Inflammatory macrophage treated with lipopolysaccharide for 4 hours (primary cell): ENCODE measurements around the gene C21orf58.

ENCODE experiments used
- DNase-seq: peaks from one replicate; pipeline ENCODE4 v3.0.0-alpha.2; 2020

Gene C21orf58

DNA sequence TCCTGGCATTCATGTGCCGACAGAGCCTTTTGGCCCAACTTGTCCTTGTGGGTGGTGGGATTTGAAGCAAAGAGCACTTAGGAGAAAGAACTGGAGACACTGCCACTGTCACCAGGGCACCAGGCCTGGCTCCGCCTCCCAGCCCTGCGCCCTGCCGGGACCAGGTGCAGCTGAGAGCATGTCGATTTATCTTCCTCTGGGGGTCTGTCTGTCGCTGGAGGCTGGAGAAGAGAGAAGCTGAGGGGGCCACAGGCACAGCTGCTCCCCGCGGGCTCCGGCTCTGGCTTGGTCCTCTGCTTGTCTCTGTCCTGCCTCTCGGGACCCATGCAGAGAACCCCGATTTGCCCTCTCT is 28.5 kb upstream of the C21orf58 start:
- DNase-seq, result no peak

DNA sequence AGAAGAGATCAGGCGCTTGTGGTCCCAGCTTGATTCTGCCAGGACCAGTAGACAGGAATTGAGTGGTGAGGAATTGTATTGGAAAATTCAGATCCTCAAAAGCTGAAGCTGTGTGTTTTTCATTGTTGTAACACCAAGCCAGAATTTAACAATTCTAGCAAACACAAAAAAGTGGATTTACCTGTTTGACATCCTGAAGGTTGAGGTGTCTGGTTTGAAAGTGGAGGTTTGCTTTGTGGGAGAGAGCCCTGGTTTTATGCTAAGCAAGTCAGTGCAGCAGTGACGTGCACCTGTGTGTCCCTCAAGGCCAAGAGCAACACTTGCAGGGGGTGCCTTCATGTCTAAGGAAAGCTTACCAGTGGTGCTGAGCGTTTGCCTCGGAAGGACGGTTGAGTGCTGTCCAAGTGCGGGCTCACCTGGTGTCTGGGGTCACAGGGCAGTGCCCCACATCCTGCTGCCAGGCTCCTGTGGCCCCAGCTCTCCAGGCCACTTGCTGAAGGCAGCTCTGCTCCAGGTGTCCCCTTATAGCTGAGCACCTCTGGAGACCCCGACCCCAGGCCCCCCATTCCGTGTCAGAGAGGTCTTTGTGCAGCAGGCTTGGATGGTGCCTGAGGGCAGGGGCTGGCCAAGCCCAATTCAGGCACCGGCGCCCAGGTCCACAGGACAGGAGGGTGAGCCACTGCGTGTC is 27.9 kb upstream of the C21orf58 start:
- DNase-seq, result no peak

DNA sequence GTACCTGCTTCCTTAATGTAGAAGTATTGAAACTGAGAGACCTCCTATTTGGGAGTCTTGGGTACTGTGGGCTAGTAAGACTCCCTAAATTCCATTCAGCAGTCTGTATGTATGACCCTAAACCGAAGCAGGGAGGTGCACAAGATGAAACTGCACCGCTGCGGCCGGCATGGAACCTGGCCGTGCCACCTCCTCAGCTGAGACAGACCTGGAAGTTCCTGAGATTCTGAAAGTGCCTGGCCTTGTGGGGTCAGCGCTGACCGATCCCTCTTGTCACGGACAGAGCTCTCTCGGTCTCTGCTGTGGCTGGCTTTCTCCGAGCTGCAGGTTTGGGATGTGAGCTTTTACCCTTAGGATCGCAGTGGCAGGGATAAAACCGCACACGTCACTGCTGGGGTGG is 27.3 kb upstream of the C21orf58 start:
- DNase-seq, result no peak

DNA sequence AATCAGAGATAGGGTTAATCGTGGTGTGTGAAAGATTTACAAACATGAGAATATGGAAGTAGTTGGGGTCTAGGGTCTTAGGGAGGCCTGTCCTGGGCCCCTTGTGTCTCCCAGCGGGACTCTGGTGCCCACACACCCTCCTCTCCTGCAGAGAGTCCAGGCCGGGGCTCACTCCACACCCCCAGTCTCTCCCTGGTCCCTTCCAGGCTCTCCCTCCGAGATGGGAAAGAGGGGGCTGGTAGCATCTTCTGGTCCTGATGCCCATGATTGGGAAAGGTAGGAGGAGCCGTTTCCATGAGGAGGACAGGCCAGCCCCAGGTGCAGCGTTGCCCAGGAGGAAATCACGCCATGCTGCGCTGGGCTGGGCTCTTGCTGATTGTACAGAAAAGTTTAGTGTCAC is 26.9 kb upstream of the C21orf58 start:
- no peak for DNase-seq

DNA sequence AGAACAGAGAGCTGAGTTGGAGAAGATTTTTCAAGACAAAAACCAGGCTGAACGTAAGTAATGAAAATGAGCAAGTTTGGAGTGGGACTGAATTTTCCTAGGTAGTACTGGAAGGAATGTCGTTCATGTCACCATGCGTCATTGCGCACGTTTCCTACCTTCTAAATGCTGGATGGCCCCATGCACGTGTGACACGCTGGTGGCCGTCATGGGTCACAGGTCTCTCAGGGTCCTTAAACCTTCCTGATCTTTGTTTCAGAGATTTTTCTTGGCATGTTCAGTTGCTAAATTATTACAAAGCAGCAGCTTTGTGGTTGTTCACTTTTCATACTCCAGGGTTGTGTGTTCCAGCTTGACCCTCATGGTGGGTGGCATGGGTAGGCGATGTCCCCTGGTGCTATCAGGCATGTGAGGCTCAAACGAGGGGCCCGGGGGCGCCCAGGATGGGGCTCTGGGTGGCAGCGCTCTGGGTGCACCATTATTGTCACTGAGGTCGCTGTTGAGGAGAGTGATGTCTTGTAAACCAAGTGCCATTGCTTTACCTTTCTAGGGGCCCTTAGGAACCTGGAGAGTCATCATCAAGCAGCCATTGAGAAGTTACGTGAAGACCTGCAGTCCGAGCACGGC is 25.6 kb upstream of the C21orf58 start:
- no peak for DNase-seq

DNA sequence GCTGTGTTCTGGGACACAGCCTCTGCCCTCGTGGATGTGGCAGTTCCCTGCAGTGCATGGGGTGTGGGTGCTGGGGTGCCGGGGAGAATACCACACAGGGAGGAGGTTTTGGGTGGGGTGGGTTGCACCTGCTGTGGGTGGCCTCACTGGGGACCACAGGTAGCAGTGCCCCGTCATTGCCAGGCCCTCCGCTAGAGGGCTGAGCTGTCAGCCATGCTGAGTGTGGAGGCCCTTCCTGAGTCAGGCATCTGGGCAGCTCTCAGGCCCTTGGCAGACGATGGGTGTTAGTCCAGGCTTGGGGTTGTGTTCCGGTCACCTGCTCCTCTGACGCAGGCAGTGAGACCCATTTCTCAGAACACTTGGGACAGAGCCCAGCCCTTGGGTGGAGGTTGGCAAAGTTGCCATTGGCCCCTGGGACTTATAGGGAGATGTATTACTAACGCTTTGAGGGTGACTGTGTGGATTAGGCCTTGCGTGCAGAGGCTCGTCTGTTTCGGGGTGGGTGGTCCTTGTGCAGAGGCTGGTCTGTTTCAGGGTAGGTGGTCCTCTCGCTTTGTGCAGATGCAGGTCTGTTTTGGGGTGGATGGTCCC is 24.2 kb upstream of the C21orf58 start:
- DNase-seq, result no peak

DNA sequence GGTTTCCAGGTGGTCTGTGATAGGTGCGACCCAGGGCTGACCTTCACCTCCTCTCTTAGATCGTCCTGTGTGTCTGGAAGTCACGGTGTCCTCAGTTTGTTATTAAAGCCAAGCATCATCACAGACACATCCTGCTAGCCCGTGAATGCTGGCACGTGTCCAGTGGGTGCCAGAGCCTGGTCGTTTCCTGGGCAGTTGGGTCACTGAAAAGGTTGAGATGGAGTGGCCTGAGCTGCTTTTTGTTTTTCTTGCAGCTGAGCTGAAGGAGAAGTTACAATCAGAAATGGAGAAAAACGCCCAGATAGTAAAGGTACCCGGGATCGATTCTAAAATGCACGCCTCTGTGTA is 23.5 kb upstream of the C21orf58 start:
- no peak for DNase-seq

DNA sequence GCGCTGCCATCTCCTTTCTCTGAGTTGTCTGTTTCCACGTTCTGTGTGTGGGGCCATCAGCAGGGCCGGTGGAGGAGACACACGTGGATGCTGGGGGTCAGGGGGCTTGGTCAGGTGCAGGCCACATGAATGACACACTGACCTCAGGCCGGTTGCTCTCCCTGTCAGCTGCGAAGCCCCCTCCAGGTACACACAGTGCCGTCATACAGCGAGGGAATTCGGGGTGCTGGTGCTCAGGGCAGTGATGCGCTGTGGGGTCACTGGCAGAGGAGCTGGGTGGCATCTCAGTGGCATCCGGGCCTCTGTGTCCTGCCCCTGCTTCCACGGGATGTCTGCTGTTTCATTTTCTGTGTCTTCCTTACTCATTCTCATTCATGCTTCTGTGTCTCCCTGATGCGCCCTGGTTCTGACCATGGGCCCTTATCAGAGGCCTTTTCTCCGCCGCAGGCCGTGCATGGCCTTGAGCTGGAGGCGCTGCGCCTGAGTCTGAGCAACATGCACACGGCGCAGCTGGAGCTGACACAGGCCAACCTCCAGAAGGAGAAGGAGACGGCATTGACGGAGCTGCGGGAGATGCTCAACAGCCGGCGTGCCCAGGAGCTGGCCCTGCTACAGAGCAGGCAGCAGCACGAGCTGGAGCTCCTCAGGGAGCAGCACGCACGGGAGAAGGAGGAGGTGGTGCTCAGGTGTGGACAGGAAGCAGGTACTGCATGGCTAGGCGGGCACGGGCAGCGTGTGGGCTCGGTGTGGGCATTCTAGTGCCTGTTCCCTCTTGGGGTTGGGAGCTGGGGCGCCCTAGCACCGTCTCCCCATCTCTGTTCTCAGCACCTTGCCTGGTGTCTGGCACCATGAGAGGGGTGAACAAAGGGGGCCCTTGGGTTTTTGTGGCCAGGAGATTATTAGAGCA is 22.9 kb upstream of the C21orf58 start:
- DNase-seq, result no peak

DNA sequence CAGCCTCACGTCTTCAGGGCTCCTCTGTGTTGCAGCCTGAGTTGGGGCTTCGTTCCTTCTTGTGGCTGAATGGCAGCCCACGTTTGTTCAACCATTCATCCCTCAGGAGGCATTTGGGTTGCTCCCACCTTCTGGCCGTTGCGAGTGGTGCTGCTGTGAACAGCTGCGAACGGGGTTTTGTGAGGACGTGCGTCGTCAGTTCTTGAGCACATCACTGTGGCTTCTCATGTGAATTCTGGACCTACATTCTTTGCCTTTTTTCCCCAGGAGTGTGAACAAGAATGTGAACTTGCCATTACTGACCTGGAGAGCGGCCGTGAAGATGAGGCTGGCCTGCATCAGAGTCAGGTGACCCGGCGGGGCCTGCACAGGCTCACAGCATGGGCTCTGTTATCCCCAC is 22.2 kb upstream of the C21orf58 start:
- no peak for DNase-seq

DNA sequence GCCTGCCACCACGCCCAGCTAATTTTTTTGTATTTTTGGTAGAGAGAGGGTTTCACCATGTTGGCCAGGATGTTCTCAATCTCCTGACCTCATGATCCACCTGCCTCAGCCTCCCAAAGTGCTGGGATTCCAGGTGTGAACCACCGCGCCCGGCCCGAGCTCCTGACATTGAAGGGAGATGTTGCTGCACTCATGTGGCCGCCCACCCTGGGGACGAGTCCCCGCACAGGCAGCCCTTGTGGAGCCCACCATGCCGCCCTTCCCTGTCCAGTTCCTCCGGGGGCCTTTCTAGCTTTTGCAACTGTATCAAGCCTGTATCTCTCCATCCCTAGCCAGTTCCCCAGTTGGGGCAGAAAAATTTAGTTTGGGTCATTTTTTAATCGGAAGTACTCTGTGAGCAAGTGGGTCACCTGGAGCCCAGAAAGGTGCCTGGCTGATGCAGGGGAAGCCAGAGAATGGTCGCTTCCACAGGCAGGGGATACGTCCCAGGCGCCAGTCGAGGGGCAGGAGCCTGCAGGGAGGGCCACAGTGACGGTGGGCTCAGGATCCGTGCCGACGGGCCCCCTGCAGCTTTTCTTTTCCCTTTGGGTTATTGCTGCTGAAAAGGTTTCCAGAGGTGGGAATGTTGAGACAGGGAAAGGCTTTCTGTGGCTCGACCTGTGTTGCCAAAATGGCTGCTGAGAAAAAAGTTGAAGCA is 20.7 kb upstream of the C21orf58 start:
- DNase-seq, result no peak

DNA sequence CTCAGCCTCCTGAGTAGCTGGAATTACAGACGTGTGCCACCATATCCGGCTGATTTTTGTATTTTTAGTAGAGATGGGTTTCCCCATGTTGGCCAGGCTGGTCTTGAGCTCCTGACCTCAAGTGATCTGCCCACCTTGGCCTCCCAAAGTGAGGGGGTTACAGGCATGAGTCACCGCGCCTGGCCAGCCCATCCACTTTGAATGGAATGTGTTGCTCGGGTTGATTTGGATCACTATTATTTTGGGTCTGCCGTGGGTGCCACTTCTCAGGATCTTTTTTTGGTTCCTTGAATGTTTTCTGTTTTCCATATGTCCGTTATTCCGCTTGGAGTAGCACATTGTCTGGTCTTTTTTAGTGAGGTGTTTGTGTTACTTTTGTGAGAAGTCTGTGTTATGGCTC is 17.3 kb upstream of the C21orf58 start:
- no peak for DNase-seq

DNA sequence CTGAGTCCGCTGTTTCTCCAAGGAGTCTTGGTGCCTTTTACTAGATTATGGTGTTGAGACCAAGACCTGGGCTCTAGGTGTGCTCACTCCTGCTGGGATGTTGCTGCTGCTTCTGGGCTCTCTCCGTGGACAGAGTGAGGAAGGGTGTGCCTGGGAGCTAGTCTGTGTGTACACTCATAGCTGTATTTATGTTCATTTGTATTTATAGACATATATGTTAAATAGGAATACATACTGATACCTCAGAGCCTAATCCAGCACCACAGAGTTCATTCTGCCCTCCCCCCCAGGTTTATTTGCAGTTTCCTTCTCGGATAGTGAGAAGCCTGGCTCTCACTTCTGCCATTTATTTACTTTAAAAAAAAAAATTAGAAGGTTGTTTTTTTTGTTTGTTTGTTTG is 12.9 kb upstream of the C21orf58 start:
- no peak for DNase-seq

DNA sequence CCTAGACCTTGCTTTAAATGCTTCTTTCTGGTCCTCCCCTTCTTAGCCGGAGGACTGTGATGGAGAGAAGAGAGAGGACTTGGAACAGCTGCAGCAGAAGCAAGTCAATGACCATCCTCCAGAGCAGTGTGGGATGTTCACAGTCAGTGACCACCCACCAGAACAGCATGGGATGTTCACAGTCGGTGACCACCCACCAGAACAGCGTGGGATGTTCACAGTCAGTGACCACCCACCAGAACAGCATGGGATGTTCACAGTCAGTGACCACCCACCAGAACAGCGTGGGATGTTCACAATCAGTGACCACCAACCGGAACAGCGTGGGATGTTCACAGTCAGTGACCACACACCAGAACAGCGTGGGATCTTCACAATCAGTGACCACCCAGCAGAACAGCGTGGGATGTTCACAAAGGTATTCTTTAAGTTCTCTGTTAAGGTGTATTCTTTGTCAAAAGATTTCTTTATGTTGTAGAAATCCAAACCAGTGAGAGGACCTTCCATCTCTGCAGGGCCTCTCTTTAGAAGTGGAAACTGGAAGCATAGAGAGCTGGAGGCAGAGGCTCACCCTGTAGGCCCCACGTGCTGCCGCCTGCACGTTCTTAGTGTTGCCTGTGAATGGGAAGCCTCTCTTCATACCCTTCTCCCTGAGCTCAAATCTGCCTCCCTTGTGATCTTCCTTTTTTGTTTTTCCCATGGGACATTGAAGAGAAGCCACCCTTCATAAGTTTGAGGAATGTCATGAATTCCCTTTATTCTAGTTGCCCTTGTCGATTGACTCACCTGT is 10.9 kb upstream of the C21orf58 start:
- no peak for DNase-seq

DNA sequence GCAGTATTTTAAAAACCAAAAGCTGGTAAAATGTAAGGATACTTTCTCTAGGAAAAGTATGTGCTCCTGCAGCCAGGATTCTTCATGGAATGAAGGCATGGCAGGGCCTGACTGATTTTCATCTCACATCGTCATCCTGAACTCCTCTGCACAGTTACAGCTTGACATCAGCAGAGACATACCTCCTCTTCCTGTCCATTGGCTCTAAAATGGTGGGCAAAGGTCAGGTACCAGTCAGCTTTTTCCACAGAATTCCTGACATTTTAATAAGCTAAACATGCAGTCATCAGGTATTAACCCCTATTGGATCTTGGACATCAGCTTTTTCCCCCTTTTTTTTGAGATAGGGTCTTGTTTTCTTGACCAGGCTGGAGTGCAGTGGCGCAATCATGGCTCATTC is 6.1 kb upstream of the C21orf58 start:
- DNase-seq, result no peak

DNA sequence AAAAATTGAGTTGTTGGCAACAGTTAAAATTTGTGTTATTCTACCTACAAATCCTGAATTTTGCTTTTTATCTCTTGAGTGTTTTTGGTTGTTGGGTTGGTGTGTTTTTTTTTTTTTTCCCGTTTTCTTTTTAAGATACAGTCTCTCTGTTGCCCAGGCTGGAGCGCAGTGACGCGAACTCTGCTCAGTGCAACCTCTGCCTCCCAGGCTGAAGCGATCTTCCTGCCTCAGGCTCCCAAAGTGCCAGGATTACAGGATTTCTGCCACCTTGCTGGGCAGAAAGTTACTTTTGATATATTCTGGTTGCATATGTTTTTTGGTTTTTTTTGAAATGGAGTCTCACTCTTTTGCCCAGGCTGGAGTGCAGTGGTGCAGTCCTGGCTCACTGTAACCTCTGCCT is 4.5 kb upstream of the C21orf58 start:
- no peak for DNase-seq

DNA sequence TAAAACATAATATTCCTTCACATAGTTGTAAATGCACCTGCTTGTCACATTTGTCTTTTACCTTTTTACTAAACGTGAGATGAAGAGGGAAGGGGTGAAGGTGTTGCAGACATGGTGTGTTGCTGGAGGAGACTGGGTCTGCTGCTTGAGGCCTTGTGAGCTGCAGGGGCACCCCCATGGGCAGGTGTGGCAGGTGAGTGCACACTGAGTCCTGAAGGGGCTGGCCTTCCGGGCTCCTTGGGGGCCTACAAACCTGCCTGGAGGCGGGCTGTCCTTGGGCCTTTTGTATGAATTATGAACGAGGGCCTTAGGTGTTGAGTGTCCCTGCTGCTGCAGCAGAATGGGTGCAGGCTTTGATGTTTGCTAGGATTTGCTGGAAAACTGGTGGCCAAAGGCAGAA is 4.0 kb upstream of the C21orf58 start:
- no peak for DNase-seq

DNA sequence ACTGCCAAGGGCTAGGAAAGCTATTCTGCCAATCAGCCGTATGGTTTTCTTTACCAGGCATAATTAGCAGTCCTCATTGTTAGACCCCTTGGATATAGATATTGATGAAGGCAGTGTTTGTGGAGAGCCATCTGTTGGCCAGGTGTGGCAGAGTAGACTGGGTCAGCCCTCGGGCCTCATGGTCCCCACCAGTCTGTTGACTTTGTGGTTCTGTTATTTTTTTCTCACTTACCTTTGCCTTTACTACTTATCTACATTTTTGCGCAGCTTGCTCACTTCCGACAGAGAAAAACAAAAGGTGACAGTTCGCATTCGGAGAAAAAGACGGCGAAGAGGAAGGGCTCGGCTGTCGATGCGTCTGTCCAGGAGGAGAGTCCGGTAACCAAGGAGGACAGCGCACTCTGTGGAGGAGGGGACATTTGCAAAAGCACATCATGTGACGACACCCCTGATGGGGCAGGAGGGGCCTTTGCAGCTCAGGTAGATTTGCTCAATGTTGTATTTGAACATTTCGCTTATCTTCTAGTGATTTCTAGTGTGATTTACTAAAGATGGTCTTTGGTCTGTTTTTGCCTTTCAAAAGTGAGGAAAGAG is 2.5 kb upstream of the C21orf58 start:
- no peak for DNase-seq

DNA sequence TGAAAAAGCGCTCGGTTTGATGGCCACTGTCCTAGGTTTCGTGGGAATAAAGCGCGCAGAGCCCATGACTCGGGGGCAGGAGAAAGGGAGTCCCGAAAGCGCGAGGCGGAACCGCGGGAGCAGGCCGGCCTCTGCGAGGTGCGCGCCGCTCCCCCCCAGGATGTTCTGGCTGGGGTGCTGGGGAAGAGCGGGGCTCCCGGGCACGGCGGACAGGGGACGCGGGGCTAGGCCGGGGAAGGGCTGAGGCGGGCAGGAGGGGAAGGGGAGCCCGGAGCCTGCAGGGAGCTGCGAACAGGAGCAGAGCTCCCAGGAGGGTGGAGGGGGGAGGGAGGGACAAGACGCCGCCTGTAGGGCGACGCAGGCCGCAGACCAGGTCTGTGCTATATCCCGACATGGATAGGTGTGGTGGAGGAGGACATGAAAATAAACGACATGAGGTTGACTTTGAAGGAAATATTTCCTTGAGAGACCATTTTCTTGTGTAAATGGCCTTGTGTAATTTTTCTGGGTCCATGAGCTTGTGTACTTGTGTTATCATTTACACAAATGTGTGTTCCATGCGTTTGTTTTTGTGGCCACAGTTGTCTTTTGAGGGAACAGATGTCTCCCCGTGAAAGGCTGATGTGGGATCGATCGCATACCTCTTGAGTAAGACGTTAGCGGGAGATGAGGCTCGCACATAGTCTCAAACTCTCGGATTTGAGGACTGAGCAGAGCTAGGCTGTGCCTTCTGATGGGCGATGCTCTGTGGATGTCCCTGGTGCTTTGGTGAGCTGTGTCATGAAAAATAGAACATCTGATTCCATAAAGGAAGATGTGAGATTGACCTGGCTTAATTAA is 1.6 kb upstream of the C21orf58 start:
- DNase-seq, result peak; percentile 21

DNA sequence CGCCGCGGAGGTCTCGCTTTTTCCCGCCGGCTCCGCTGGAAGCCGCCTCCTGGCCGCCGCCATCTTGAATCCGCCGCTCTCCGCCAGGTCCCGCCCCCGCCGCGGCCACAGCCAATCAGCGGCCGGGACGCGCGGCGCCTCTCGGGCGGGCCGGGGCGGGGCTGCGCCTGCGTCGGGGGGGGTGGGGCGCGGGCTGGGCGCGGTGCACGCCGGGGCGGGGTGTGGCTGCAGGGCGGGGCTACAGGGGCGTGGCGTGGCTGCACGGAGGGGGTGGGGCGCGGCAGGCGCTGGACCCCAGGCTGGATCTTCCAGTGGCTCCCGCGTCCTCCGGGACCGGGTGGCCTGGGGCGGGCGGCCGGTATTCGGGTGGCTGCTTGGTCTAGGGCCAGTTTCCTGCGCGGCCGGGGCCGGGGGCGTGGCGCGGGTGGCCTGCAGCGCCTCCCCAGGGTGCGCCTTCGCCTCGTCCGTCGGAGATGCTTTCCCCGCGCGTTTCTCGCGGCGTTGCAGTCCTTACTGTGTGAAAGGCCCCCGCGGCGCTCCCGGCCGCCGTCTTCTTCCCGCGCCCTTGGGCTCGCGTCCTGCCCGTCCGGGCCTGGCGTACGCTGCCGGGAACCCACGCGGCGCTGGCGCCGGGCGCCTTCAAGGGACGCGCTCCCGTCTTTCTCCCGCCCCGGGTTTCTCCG is 861 bp upstream of the C21orf58 start:
- DNase-seq, result peak; percentile 87

DNA sequence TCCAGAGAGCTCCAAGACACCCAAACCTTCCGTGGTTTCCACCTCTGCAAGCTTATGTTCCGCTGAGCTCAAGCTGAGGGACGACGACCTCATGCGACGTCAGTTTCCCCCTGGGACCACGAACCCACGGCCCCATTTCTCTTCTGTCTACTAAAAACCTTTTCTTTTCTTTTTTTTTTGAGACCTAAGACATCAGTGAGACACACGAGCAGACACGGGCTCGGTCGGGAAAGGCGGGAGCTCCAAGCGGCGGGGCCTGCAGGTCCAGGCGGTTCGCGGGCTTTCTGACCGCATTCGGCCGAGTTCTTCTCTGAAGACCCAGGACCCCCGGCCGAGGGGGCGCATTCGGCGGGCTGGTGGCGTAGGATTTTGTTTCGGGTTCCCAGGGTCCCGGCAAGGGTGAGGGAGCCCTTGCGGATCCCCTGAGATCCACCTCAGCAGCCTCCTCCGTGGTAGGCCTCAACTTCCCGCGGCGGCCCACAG is 402 bp downstream of the C21orf58 start:
- no peak for DNase-seq
